HG03378 (cell line): ENCODE results near the gene TM7SF3.

Experiments used
- ATAC-seq: cut with Tn5 transposase; IDR thresholded peaks from one replicate; pipeline ENCODE4 v1.9.1; 2021; ENCODE audit warnings: mild to moderate bottlenecking, moderate library complexity; ENCODE audit not compliant: unreplicated experiment

The TM7SF3 gene

DNA sequence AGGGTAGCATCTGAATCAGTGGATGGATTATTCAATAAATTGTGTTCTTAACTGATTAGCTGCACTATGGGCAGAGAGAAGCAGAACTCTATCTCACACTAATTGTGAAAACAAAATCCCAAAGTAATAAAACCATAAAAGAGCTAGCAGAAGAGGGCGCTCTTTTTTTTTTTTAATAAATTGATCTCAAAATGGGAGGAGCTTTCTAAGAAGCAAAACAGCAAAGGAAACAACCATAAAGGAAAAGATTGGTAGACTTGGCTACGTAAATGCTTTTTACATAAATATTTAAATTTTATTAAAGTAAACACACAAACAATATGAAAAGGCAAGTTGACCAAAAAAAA, 1.5 kb upstream of the TM7SF3 start:
- no peak for ATAC-seq

DNA sequence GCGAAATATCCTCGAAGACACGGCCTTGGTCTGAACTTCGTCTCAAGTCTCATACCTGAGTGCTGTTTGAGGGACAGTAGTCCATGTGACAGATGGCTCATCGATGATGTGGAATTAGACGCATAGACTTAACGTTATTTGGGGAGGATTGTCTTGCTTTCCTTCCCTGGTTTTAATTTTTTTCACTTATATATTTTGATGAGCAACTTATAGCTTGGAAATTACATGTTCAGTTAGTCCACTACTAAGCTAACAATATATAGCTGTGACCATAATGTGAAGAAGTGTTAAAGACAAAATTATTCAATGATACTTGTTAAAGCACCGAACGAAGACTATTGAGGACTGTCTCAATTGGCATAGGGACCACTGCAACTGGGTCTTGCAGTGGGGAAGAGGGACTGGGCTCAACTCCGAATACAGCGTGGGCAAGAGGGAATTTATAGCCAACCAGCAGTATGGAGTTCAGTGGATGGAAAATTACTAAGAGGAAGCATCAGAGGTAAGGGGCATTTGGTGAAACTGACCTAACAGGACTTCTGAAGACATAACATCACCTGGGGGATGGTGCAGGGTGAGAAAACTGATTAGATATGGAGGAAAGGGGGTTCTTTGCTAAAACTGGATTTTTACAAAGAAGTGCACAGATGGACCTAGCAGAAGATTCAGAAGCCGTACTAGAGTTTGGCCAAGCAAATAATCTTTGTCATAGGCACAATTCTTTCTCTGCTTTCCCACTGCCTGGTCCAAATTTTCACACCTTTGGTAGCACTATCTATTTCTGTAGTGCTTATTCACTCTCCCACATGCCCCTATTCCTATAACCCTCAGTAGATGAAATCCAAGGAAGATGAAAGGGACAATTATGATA, 910 bp upstream of the TM7SF3 start:
- ATAC-seq: no peak

DNA sequence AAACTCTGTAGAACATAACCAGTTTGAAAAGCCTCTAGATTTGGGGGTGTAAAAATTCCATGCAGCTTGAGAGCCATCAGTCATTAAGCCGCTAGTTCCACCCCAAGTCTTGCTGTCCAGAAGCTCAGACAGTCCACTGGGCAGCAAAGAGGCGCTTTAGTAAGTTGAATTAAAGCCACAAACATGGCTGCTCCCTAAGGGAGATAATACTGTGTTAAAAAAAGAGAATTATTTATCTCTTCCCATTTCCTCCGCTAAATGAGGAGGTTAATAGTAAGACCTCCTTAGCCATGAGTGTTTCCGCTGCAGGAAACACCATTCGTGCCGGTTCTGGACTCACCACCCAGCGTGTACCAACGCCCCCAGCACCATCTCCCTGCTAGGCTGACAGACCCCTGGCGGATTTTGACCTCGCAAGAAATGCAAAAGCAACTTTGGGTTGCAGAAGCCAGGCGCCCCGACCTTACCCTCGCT, 536 bp downstream of the TM7SF3 start:
- ATAC-seq: peak; percentile 25

DNA sequence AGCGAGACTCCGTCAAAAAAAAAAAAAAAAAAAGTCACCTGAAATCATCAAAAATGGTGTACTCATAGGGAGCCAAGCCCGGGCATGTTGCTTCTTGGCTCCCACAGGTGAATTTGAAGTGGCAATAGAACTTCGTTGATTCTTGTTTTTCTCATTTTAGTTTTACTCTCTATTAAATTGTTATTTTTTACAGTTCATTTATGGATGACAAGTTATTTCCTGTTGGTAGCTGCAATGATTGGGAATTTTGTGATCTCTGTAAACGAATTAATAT, 1.3 kb downstream of the TM7SF3 start:
- no peak for ATAC-seq

DNA sequence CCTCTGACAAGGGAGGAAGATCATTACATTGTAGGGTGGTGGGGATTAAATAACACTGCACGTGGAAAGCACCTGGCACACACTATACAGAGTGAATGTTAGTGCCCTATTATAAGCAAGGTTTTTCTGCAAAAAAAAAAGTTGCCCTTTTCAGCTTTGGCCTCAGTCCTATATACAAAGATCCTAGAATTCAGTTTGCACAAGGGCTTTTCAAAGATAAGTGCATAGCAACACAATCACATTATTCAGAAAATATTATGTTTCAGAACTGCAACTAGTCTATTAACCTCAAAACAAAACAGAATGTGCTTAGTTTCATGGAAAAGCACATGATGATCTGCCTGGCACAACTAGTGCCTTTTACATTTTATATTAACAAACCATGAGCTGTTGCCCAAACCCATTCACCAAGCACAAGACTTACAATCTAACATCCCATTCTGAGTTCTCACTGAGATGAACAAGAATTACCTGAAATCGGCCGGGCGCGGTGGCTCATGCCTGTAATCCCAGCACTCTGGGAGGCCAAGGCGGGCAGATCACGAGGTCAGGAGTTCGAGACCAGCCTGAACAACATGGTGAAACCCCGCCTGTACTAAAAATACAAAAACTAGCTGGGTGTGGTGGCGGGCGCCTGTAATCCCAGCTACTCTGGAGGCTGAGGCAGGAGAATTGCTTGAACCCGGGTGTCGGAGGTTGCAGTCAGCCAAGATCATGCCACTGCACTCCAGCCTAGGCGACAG, 1.8 kb downstream of the TM7SF3 start:
- ATAC-seq: no peak

DNA sequence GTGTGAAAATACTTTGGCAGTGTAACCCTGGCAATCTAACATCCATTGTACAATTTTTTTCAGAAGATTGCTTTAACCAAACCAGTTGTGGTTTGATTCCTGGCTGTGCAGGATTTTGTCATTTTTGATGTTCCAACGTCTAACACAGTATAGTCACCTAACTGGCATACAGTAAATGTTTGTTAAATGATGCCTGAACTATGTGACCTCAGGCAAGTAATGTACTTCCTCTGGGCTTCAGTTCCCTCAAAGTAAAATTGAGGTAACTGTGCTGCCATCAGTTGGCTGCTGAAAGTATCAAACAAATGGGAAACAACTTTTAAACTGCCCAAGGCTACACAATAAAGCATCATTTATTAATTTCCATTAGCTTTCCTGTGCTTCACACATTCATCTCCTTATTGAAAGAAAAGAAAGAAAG, 4.3 kb downstream of the TM7SF3 start:
- no peak for ATAC-seq

DNA sequence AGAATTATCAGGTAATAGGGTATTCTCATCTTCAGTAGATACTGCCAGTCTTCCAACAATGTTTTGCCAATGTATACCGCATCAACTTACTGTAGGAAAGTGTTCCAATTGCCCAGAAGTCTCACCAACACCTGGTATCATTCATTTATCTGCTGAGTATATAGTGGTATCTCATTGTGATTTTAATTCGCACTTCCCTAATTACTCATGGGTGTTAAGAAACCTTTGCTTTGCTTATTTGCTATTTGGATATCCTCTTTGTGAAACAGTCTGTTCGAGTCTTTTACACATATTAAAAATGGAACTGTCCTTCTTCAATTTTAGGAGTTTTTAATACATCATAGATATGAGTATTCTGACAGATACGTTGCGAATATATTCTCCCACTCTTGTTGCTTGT, 6.1 kb downstream of the TM7SF3 start:
- ATAC-seq: no peak

DNA sequence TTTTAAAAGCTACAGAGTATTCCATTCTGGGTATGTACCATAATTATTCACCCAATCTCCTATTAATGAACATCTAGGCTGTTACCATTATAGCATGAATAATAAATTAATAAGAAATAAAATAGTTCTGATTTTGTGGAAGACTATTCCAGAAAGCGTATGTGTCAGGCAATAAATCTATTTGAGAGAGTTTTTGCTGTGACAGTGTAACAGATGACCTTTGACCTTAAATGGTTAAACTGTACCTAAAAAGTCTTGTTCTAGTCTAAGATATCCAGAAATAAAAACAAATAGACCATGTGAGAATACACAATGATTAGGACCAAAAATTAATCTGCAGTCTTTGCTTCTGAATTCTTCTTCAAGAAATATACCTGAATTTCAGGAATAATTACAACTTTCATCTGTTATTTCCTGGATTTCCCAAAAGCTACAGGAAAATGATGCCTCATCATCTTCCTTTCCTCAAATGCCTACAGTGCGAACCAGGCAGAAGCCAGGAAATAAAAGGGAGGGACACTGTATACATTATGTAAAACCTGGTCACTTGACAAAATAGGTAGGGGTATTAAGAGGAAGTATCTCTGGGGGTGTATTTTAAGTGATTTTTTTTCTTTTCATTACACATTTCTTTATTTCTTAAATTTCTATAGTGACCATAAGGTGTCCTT, 7.3 kb downstream of the TM7SF3 start:
- ATAC-seq: no peak

DNA sequence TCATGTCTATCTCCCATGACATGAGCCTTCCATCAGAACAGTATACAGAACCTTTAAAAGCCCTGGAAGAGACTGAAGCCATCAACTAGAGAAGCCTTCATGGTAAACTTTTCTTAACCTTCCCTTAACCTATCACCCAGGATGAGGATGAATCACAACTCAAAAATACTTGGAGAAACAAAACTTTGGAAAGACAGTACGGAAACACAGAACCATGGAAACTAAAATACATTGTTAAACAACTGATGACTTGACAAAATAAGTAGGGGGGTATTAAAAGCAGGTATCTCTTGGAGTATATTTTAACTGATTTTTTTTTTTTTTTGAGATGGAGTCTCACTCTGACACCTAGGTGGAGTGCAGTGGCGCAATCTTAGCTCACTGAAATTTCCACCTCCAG, 8.7 kb downstream of the TM7SF3 start:
- no peak for ATAC-seq

DNA sequence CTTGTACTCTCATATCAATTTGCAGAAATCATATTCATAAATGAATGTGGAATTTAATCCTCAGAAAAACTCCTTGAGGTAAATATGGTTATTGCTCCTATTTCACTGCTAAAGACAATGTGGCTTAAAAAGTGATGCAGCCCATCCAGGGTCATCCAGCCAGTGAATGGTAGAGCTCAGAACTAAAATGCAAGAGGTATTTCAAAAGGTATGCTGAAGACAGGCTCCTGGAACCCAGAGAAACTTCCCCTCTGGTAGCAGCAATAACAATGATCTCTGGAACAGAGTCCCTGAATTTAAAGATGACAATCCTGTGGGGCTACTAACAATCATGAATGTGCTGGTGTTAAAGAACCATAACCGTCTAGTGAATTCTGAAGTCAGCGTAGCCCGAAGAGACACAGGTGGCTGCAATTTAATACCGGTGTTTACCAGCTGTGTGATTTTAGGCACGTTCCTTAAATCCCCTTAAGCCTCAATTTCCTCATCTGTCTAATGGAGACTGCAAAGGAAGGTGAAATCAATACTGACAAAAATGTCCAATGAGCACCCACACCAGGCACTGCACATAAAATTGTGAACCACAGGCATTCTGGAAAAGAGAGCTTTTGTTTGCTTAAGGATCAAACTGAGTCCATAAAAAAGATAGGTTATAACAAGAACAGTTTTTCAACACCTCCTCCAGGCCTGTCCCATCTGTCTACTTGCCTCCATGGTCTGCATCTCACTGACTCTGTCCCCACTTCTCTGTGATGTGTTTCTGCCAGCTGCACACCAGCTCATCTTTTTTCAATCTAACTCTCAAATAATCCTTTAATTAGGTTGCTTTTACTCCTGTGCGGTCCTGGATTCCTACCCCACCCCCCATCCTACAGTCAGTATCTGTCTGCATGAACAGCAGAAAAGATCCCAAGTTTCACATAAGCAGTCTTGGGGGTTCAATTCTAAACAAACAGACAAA, 10.5 kb downstream of the TM7SF3 start:
- ATAC-seq: no peak

DNA sequence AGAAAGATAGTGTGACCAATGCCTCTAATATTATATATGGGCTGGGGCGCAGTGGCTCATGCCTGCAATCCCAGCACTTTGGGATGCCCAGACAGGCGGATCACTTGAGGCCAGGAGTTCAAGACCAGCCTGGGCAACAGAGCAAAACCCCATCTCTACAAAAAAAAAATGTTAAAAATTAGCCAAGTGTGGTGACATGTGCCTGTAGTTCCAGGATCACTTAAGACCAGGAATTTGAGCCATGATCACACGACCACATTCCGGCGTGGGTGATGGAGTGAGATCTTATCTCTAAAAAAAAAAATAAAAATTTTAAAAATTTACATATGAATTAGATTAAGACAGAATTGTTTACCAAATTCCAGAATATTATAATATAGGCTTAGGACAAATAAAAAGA, 12.0 kb downstream of the TM7SF3 start:
- no peak for ATAC-seq

DNA sequence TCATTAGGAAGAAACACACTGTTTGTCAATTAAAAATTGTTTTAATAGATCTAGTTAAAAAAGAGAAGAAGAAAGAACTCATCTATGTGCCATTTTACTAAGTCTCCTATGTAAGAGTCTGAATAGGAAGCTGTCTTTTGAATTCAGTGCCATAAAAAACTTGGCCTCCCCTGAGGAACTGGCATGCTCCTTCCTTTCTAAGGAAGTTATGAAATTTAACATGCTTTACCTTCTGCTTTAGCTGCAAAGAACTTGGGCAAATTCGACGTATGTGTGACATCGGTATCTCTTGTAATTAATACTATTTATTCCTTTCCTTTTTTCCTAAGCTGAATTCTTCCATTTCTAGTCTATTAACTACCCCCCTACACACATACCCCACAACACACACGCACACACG, 12.5 kb downstream of the TM7SF3 start:
- no peak for ATAC-seq

DNA sequence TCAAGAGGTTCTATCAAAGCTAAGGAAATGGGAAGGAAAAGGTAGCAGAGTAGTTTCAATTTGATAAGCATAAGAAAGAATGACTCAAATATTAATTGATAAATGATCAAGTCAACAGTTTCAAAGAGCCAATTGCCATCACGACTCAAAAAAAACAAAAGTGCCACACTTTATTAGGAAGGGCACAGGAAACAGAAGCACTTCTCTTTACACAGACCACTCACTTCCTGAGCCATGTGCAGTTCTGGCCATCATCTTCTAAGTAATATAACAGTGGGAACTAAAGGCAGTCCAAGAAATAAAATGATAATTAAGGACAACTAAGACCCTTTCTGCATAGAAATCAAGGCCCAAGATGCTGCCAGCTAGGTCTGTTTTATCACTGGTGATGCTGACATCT, 13.2 kb downstream of the TM7SF3 start:
- no peak for ATAC-seq

DNA sequence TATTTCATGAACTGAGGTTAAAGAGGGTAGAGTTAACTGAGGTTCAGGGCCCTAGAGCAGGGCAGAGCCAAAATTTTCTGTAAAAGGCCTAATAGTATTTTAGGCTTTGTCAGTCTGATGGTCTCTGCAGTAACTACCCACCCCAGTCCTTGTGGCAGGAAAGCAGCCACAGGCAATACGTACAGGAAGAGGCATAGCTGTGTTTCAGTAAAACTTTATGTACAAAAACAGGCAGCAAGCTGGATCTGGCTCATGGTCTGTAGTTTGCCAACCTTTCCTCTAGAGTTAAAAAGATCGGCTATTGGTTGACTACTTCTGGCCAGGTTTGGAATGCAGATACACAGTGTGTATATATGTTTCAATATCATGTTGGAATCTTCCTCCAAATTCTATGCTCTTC, 17.2 kb downstream of the TM7SF3 start:
- no peak for ATAC-seq

DNA sequence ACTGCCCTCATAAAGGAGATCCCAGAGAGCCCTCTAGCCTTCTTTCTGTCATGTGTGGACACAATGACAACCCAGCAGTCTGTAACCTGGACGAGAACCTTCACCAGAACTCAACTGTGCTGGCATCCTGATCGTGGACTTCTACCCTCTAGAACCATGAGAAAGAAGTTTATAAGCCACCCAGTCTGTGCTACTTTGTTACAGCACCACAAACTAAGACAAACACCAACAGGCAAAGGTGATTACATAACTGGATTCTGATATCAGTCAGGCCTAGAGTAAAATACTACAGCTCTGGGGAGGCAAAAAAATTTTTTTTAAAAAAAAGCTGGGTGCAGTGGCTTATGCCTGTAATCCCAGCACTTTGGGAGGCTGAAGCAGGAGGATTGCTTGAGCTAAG, 18.5 kb downstream of the TM7SF3 start:
- ATAC-seq: no peak

DNA sequence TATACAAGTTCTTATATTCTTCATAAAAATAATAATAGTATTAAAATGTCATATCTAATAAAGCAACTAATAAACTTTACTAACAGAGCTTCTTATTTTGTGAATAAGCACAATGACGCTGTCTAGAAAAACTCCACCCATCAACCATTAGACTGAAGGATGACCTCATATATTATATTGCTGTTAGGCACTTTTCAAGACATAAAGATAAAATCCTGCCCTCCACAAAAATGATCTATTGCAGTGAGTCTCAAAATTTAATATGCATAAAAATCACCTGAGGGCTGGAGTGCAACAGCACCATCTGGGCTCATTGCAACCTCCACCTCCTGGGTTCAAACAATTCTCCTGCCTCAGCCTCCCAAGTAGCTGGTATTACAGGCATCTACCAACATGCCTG, 20.1 kb downstream of the TM7SF3 start:
- ATAC-seq: no peak

DNA sequence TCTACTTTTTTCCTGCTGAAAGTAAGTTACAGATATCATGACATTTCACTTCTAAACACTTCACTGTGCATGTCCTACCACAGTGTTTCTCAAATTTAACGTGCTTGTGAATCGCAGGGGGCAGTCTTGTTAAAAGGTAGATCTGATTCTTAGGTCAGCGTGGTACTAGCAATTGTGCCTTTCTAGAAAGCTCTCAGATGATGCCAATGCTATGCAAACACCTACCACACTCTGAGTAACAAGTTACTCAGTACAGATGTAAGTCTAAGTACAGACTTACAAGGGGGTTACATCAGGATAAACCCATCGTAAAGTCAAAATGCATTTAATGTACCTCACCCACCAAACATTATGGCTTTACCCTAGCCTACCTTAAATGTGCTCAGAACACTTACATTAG, 22.4 kb downstream of the TM7SF3 start:
- no peak for ATAC-seq

DNA sequence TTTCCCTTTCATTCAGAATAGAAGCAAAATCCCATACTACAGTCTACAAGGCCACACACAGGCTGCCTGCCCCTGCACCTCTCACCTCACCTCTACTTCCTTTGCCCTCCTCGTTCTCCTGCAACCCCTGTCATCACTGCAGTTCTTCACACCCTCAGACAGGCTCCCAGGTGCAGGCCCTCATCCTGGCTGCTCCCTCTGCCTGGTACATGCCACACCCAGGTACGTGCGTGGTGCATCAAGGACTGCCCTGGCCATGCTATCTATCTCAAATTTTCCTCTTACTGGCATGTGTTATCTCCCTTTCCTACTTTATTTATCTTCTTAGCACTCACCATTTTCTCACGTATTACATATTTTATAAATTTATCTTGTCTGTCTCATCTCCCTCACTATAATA, 24.3 kb downstream of the TM7SF3 start:
- no peak for ATAC-seq

DNA sequence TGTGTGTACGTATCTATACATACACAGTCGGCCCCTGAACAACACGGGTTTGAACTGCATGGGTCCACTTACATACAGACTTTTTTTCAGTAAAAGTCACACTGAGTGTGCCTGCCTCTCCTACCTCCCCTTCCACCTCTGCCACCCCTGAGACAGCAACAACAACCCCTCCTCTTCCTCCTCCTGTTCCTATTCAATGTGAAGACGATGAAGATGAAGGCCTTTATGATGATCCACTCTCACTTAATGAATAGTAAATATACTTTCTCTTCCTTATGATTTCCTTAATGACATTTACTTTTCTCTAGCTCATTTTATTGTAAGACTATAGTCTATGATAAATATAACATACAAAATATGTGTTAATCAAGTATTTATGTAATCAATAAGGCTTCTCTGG, 25.5 kb downstream of the TM7SF3 start:
- ATAC-seq: no peak

DNA sequence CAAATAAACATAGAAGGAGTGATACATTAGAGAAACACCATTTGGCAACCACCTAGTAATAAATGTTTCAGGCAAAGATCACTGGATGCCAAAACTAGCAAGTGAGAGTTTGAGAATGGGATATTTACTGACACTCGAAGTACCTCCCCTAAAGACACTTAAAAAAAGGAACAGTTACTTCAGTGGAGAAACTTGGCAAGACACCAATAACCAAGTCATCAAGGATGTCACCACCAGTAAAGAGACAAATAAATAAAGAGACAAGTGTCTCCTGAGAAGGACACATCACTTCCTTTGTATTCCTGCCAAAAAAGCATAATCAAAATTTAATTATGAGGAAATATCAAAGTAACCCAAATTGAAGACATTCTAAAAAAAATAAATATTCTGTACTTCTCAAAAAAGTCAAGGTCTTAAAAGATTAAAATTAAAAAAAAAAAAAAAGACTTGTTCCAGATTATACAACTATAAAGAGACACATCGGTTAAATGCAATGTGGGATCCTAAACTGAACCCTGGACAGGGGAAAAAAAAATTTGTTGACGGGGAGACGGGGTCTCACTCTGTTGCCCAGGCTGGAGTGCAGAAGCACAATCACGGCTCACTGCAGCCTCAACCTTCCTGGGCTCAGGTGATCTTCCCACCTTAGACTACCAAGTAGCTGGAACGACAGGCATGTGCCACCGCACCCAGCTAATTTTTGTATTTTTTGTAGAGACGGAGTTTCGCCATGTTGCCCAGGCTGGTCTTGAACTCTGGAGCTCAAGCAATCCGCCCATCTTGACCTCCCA, 26.4 kb downstream of the TM7SF3 start:
- no peak for ATAC-seq
